ENCODE results near the gene ZFYVE19. TPM values are rescaled to one million over a fixed set of nuclear protein-coding genes. Genes with fewer than 3 reads are reported as not detected.

ZFYVE19 gene
- total and polyA plus RNA-seq, 3 experiments from 2014 or later, result 22.3 to 25.5 (median 22.5) TPM

GRCh38 chr15:40825661-40826422 is 19.0 kb downstream of the ZFYVE19 start:
- Mint-ChIP-seq H3K9me3 (no peaks in the 10 kb centered on the region), H3K4me1 (no peaks in the 10 kb centered on the region), H3K4me3 (no peak overlapping the region), H3K27me3 (peaks cover 0 to 15% of the 10 kb centered on the region in 2 donors), H3K36me3 (no peaks in the 10 kb centered on the region), H3K27ac (no peak overlapping the region)
- H3K27me3 ChIP-seq (ENCODE audit: insufficient read depth, low read length, poor library complexity, severe bottlenecking), result no peaks in the 10 kb centered on the region
- no peak overlapping the region for H3K4me3 ChIP-seq (ENCODE audit: low read length)
- no peak overlapping the region for H3K27ac ChIP-seq (ENCODE audit: low read depth, low read length)
- POLR2A ChIA-PET, result no interaction called here
- no peaks in the 10 kb centered on the region for H3K36me3 ChIP-seq (ENCODE audit: insufficient read depth, low read length)
- CTCF ChIA-PET, result no interaction called here
- no peak for DNase-seq
- no peaks in the 10 kb centered on the region for H3K9me3 ChIP-seq (ENCODE audit: low read length)
- H3K4me1 ChIP-seq (ENCODE audit: insufficient read depth, low read length), result no peaks in the 10 kb centered on the region

DNA sequence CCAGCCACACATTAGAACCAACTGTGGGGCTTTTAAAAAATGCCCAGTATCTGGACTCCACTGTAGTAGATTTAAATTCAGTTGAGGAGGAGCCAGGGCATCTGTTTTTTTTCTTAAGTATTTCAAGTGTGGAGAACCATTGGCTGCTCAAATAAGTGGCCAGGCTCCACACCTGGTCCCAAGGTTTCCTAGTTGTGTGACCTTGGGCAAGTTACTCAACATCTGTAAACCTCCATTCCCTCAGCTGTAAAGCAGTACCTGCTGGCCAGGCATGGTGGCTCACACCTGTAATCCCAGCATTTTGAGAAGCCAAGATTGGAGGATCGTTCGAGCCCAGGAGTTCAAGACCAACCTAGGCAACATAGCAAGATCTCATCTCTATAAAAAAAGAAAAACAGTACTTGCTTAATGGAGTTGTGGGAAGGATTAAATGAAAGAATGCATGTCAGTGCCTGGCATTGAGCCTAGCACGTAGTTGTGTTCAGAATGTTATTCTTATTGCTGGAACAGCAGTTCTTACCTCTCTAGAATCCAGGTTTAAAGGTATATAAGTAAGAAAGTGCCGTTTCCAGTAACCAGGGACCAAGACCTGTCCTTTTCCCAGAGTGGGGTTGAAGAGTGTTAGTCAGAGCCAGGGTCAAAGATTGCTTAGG is 19.7 kb downstream of the ZFYVE19 start:
- ChIA-PET CTCF (no interaction called here), POLR2A (no interaction called here)
- Mint-ChIP-seq H3K27ac (no peak overlapping the region), H3K4me3 (no peak overlapping the region), H3K27me3 (peaks cover 0 to 15% of the 10 kb centered on the region in 2 donors), H3K4me1 (no peaks in the 10 kb centered on the region), H3K9me3 (no peaks in the 10 kb centered on the region), H3K36me3 (no peaks in the 10 kb centered on the region)
- no peaks in the 10 kb centered on the region for H3K36me3 ChIP-seq (ENCODE audit: insufficient read depth, low read length)
- H3K27ac ChIP-seq (ENCODE audit: low read depth, low read length), result no peak overlapping the region
- no peaks in the 10 kb centered on the region for H3K27me3 ChIP-seq (ENCODE audit: insufficient read depth, low read length, poor library complexity, severe bottlenecking)
- H3K9me3 ChIP-seq (ENCODE audit: low read length), result no peaks in the 10 kb centered on the region
- no peaks in the 10 kb centered on the region for H3K4me1 ChIP-seq (ENCODE audit: insufficient read depth, low read length)
- DNase-seq, result no peak
- no peak overlapping the region for H3K4me3 ChIP-seq (ENCODE audit: low read length)

GRCh38 chr15:40828447-40829036 is 21.7 kb downstream of the ZFYVE19 start, which contains the start of gene PPP1R14D:
Gene PPP1R14D, minus strand, starts transcription at chr15:40828708. Its CDS starts 67 bp downstream, at chr15:40828641.
- Mint-ChIP-seq H3K9me3 (no peaks in the 10 kb centered on the region), H3K4me1 (no peaks in the 10 kb centered on the region), H3K27me3 (peaks cover 0 to 11% of the 10 kb centered on the region in 2 donors), H3K4me3 (no peak within 1 kb of the TSS), H3K36me3 (no peaks in the 10 kb centered on the region), H3K27ac (peak within 1 kb of the TSS in 1 of 8 donors; percentile 92)
- POLR2A ChIA-PET, result interaction anchor here (0.5 kb wide), 1 partner anchor 22 kb away, joined by 7 read pairs; no protein-coding TSS in a partner anchor
- CTCF ChIA-PET, result no interaction called here
- no peak for DNase-seq
- Histone ChIP-seq H3K27me3 (ENCODE audit: insufficient read depth, low read length, poor library complexity, severe bottlenecking) (no peaks in the 10 kb centered on the region), H3K9me3 (ENCODE audit: low read length) (no peaks in the 10 kb centered on the region), H3K4me1 (ENCODE audit: insufficient read depth, low read length) (no peaks in the 10 kb centered on the region), H3K36me3 (ENCODE audit: insufficient read depth, low read length) (no peaks in the 10 kb centered on the region), H3K27ac (ENCODE audit: low read depth, low read length) (no peak within 1 kb of the TSS), H3K4me3 (ENCODE audit: low read length) (no peak within 1 kb of the TSS)

DNA sequence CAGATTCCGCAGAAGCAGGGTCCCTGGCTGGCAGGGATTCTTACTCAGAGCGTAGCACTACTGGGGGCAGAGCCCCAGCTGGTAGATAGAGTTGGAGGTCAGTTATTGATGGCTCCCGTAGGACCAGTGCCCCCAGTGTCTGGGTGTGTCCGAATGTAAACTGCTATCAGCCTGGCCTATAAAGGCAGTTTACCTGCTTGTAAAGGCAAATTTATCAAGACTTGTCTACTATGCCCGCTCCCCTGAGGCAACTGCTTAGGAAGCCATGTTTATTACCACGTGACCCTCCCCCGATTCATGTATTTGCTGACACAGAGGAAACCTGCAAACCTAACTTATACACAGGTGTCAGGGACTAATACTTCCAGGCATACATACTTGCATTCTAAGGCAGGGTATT is 22.2 kb downstream of the ZFYVE19 start:
- ChIA-PET CTCF (no interaction called here), POLR2A (interaction anchor here (0.5 kb wide), 1 partner anchor 23 kb away, joined by 7 read pairs; no protein-coding TSS in a partner anchor)
- Histone ChIP-seq H3K4me1 (ENCODE audit: insufficient read depth, low read length) (no peaks in the 10 kb centered on the region), H3K4me3 (ENCODE audit: low read length) (no peak overlapping the region), H3K36me3 (ENCODE audit: insufficient read depth, low read length) (no peaks in the 10 kb centered on the region), H3K27me3 (ENCODE audit: insufficient read depth, low read length, poor library complexity, severe bottlenecking) (no peaks in the 10 kb centered on the region), H3K27ac (ENCODE audit: low read depth, low read length) (no peak overlapping the region), H3K9me3 (ENCODE audit: low read length) (no peaks in the 10 kb centered on the region)
- no peaks in the 10 kb centered on the region for H3K9me3 Mint-ChIP-seq
- no peak for DNase-seq
- H3K4me3 Mint-ChIP-seq, result no peak overlapping the region
- H3K27me3 Mint-ChIP-seq, result peaks cover 0 to 8% of the 10 kb centered on the region in 2 donors
- H3K4me1 Mint-ChIP-seq, result no peaks in the 10 kb centered on the region
- H3K27ac Mint-ChIP-seq, result peak overlapping the region in 1 of 8 donors; percentile 92
- H3K36me3 Mint-ChIP-seq, result no peaks in the 10 kb centered on the region

DNA sequence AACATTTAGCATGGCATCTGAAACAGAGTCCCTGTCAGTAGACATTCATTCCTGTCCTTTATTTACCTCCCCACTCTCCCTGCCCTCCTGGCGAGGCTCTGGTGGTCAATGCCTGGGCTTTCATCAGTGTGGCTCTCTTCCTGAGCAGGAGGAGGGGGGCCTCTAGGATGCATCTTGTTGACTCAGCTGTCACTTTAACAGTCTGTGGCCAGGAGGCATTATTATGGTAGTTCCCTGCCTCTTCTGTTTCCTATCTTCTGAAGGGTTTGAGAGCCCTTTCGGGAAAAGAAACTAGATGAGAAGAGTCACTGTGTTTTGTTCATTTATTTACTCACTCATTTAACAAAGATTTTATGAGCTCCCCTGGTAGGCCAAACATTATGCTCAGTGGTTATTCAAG is 24.0 kb downstream of the ZFYVE19 start:
- no peak overlapping the region for H3K27ac Mint-ChIP-seq
- ChIA-PET POLR2A (no interaction called here), CTCF (no interaction called here)
- no peaks in the 10 kb centered on the region for H3K4me1 Mint-ChIP-seq
- H3K36me3 Mint-ChIP-seq, result no peaks in the 10 kb centered on the region
- no peaks in the 10 kb centered on the region for H3K36me3 ChIP-seq (ENCODE audit: insufficient read depth, low read length)
- no peaks in the 10 kb centered on the region for H3K4me1 ChIP-seq (ENCODE audit: insufficient read depth, low read length)
- H3K27ac ChIP-seq (ENCODE audit: low read depth, low read length), result no peak overlapping the region
- H3K4me3 Mint-ChIP-seq, result no peak overlapping the region
- peaks cover 0 to 4% of the 10 kb centered on the region in 2 donors for H3K27me3 Mint-ChIP-seq
- no peaks in the 10 kb centered on the region for H3K9me3 Mint-ChIP-seq
- H3K9me3 ChIP-seq (ENCODE audit: low read length), result no peaks in the 10 kb centered on the region
- H3K27me3 ChIP-seq (ENCODE audit: insufficient read depth, low read length, poor library complexity, severe bottlenecking), result no peaks in the 10 kb centered on the region
- DNase-seq, result no peak
- no peak overlapping the region for H3K4me3 ChIP-seq (ENCODE audit: low read length)

GRCh38 chr15:40831861-40832260 is 25.0 kb downstream of the ZFYVE19 start:
- H3K27ac Mint-ChIP-seq, result no peak overlapping the region
- H3K4me1 ChIP-seq (ENCODE audit: insufficient read depth, low read length), result no peaks in the 10 kb centered on the region
- no peak overlapping the region for H3K4me3 ChIP-seq (ENCODE audit: low read length)
- H3K4me3 Mint-ChIP-seq, result no peak overlapping the region
- ChIA-PET POLR2A (no interaction called here), CTCF (no interaction called here)
- H3K27me3 Mint-ChIP-seq, result peaks cover 0 to 4% of the 10 kb centered on the region in 2 donors
- no peaks in the 10 kb centered on the region for H3K9me3 ChIP-seq (ENCODE audit: low read length)
- H3K36me3 ChIP-seq (ENCODE audit: insufficient read depth, low read length), result no peaks in the 10 kb centered on the region
- no peak overlapping the region for H3K27ac ChIP-seq (ENCODE audit: low read depth, low read length)
- DNase-seq, result no peak
- H3K27me3 ChIP-seq (ENCODE audit: insufficient read depth, low read length, poor library complexity, severe bottlenecking), result no peaks in the 10 kb centered on the region
- H3K36me3 Mint-ChIP-seq, result no peaks in the 10 kb centered on the region
- no peaks in the 10 kb centered on the region for H3K9me3 Mint-ChIP-seq
- no peaks in the 10 kb centered on the region for H3K4me1 Mint-ChIP-seq

- no peaks in the 10 kb centered on the region for H3K36me3 ChIP-seq (ENCODE audit: insufficient read depth, low read length)
- H3K4me1 ChIP-seq (ENCODE audit: insufficient read depth, low read length), result no peaks in the 10 kb centered on the region
- H3K4me3 Mint-ChIP-seq, result no peak overlapping the region
- no peaks in the 10 kb centered on the region for H3K4me1 Mint-ChIP-seq
- H3K27me3 Mint-ChIP-seq, result peaks cover 0 to 4% of the 10 kb centered on the region in 2 donors
- H3K27ac ChIP-seq (ENCODE audit: low read depth, low read length), result no peak overlapping the region
- H3K36me3 Mint-ChIP-seq, result no peaks in the 10 kb centered on the region
- no peaks in the 10 kb centered on the region for H3K9me3 ChIP-seq (ENCODE audit: low read length)
- H3K4me3 ChIP-seq (ENCODE audit: low read length), result no peak overlapping the region
- DNase-seq, result no peak
- ChIA-PET CTCF (no interaction called here), POLR2A (interaction anchor here (0.6 kb wide), 1 partner anchor 11 kb away, joined by 3 read pairs; no protein-coding TSS in a partner anchor)
- no peaks in the 10 kb centered on the region for H3K9me3 Mint-ChIP-seq
- no peaks in the 10 kb centered on the region for H3K27me3 ChIP-seq (ENCODE audit: insufficient read depth, low read length, poor library complexity, severe bottlenecking)
- H3K27ac Mint-ChIP-seq, result no peak overlapping the region
Observed at GRCh38 chr15:40832903-40833302, 26.0 kb downstream of the ZFYVE19 start.

- Histone ChIP-seq H3K4me1 (ENCODE audit: insufficient read depth, low read length) (no peaks in the 10 kb centered on the region), H3K27me3 (ENCODE audit: insufficient read depth, low read length, poor library complexity, severe bottlenecking) (no peaks in the 10 kb centered on the region), H3K27ac (ENCODE audit: low read depth, low read length) (no peak overlapping the region), H3K9me3 (ENCODE audit: low read length) (no peaks in the 10 kb centered on the region), H3K36me3 (ENCODE audit: insufficient read depth, low read length) (no peaks in the 10 kb centered on the region), H3K4me3 (ENCODE audit: low read length) (no peak overlapping the region)
- Mint-ChIP-seq H3K27me3 (no peaks in the 10 kb centered on the region), H3K4me3 (no peak overlapping the region), H3K36me3 (no peaks in the 10 kb centered on the region), H3K4me1 (no peaks in the 10 kb centered on the region), H3K9me3 (no peaks in the 10 kb centered on the region), H3K27ac (peak overlapping the region in 1 of 8 donors; percentile 63)
- ChIA-PET CTCF (interaction anchor here (1.4 kb wide), 1 partner anchor 21 kb away, joined by 4 read pairs; no protein-coding TSS in a partner anchor), POLR2A (no interaction called here)
- DNase-seq, result no peak
Observed at GRCh38 chr15:40836020-40836419, 29.1 kb downstream of the ZFYVE19 start.
